GM19023 (cell line): ENCODE results near the gene CD6.
A peak's percentile ranks its signal among the peaks of the same experiment; 100 is the strongest.
"Not testable (repeated sequence)": the region's sequence is repeated elsewhere in the genome, so short reads cannot be mapped to it uniquely, and the experiment has no call there.

ENCODE experiments used
- ATAC-seq: cut with Tn5 transposase; IDR thresholded peaks from one replicate; pipeline ENCODE4 v1.9.1; 2021; ENCODE audit warnings: mild to moderate bottlenecking, moderate library complexity; ENCODE audit not compliant: unreplicated experiment

Gene CD6

GRCh38 chr11:61052182-61052972 is 80.9 kb downstream of the CD6 start:
- no peak for ATAC-seq

- ATAC-seq: no peak
These were observed 81.7 kb downstream of the CD6 start for GRCh38 chr11:61053191-61053590.

- ATAC-seq: no peak
These were observed 83.0 kb downstream of the CD6 start for GRCh38 chr11:61054513-61054912.

GRCh38 chr11:61054927-61055562 is 83.6 kb downstream of the CD6 start:
- no peak for ATAC-seq

GRCh38 chr11:61055776-61056175 is 84.3 kb downstream of the CD6 start:
- no peak for ATAC-seq

GRCh38 chr11:61056571-61056970 is 85.1 kb downstream of the CD6 start:
- no peak for ATAC-seq

- ATAC-seq: no peak
These were observed 85.5 kb downstream of the CD6 start for GRCh38 chr11:61056981-61057380.

GRCh38 chr11:61057615-61058014 is 86.1 kb downstream of the CD6 start:
- no peak for ATAC-seq

- no peak for ATAC-seq
These were observed 87.2 kb downstream of the CD6 start for GRCh38 chr11:61058583-61059259.

GRCh38 chr11:61059260-61059752 is 87.8 kb downstream of the CD6 start:
- ATAC-seq: no peak

- peak; percentile 74 for ATAC-seq
These were observed 89.8 kb downstream of the CD6 start for GRCh38 chr11:61061081-61061826.

GRCh38 chr11:61062181-61062930 is 90.9 kb downstream of the CD6 start:
- no peak for ATAC-seq

GRCh38 chr11:61065236-61065635 is 93.8 kb downstream of the CD6 start:
- ATAC-seq: not testable (repeated sequence)

- ATAC-seq: no peak
These were observed 94.6 kb downstream of the CD6 start for GRCh38 chr11:61065955-61066638.

GRCh38 chr11:61066645-61067044 is 95.2 kb downstream of the CD6 start:
- ATAC-seq: no peak

- no peak for ATAC-seq
These were observed 96.4 kb downstream of the CD6 start for GRCh38 chr11:61067782-61068446.

GRCh38 chr11:61068581-61068980 is 97.1 kb downstream of the CD6 start:
- ATAC-seq: no peak

- ATAC-seq: no peak
These were observed 97.9 kb downstream of the CD6 start for GRCh38 chr11:61069427-61069826.
